H1 (cell line): ENCODE results near the gene RAB3D.

ENCODE experiments used
- CTCF ChIP-seq, 3 experiments: IDR thresholded peaks; 1 replicate in 2 of 3; 2 replicates in 1 of 3; pipeline versions ENCODE4 v1.5.1 to v1.6.1; 2011; ENCODE audit warnings: low read length in 3 of 3, mild to moderate bottlenecking in 3 of 3, inconsistent platforms in 2 of 3, low read depth in 1 of 3, moderate library complexity in 1 of 3; ENCODE audit not compliant: insufficient read depth in 1 of 3; ENCODE audit errors: control extremely low read depth in 1 of 3
- EZH2 ChIP-seq: fragments of 200-600 bp; sonication (generic); IDR thresholded peaks from 2 replicates; pipeline ENCODE4 v1.7.1; 2012; ENCODE audit warnings: low read depth, mild to moderate bottlenecking, moderate library complexity, low read length, inconsistent platforms; ENCODE audit not compliant: severe bottlenecking
- POLR2AphosphoS5 ChIP-seq: IDR thresholded peaks from 2 replicates; pipeline ENCODE4 v1.6.1; 2011; ENCODE audit warnings: low read depth, low read length
- TF ChIP-seq, protein P1 (sequence below): IDR thresholded peaks from 2 replicates; pipeline ENCODE4 v1.6.1; 2012; ENCODE audit warnings: low read length, inconsistent platforms

DNA sequence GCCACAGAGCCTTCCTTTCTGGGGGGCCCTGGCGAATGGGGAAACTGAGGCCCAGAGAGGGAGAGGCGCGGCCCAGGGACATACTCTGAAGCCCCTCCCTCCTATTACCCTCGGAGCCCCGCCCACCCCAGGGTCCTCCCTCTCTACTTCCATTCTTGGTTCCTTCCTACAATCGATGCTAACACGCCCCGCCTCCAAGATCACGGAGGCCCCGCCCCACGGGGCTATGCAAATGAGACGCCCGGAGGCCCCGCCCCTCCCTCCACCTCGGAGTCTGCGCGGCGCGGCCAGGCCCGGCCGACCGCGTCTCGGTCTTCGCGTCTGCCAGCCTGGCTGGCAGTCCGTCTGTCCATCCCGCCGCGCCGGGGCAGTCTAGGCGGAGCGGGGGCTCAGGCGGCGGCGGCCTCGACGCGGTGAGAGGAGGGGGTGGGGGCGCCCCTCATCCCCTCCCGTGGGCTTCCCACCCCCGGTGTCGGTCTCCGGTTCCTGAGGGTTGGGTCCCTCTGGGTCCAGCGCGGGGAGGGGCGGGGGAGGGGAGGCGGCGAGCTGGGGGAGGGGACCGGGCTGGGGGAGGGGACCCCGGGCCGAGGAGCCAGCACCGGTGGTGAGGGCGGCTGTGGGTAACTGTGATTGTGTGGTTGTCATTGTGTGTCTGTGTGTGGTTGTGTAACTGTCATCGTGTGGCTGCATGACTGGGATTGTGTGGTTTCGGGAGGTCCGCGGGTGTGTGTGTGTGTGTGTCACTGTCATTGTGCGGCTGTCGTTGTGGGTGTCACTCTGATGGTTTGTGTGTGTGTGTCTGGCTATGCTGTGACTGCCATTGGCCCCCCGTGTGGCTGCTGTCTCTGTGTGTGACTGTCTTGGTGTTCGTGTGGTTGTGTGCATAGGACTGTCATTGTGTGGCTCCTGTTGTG lies 16.0 kb upstream of the RAB3D start, which contains the start of gene PLPPR2:
- TF ChIP-seq, protein P1, sequence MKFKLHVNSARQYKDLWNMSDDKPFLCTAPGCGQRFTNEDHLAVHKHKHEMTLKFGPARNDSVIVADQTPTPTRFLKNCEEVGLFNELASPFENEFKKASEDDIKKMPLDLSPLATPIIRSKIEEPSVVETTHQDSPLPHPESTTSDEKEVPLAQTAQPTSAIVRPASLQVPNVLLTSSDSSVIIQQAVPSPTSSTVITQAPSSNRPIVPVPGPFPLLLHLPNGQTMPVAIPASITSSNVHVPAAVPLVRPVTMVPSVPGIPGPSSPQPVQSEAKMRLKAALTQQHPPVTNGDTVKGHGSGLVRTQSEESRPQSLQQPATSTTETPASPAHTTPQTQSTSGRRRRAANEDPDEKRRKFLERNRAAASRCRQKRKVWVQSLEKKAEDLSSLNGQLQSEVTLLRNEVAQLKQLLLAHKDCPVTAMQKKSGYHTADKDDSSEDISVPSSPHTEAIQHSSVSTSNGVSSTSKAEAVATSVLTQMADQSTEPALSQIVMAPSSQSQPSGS: no peak
- TF ChIP-seq EZH2 (no peak), CTCF (IDR thresholded peaks at IDR 0.05; ENCODE audit: control extremely low read depth in 1 of 3, insufficient read depth in 1 of 3, low read depth in 1 of 3, low read length in 3 of 3) (no peak), POLR2AphosphoS5 (no peak)
